HepG2 (cell line): ENCODE results near the gene LYRM2. TPM values are rescaled to one million over a fixed set of nuclear protein-coding genes. Genes with fewer than 3 reads are reported as not detected.

Experiments
- ATAC-seq: fragments of 200-7000 bp; cut with Tn5 transposase; 3 replicates; pipeline ENCODE4 v1.9.1; 2020; ENCODE audit warnings: mild to moderate bottlenecking, moderate library complexity
- BruUV-seq: library from RNA; stranded (reverse); fragments of 400-500 nt; replicated peaks from 2 replicates; lab custom pipeline; 2021; lab: Mats Ljungman, UMichigan
- CTCF ChIA-PET: fragments of 300-600 bp; formaldehyde crosslinking; extraction: SDS; loops from one replicate; lab custom pipeline; 2021; ENCODE audit warnings: low total read pairs, inconsistent platforms, low intra/inter-chr PET ratio; lab: Yijun Ruan, JAX
- POLR2A ChIA-PET: fragments of 350-600 bp; sonication (Branson Sonifier 250); formaldehyde crosslinking; loops from one replicate; lab custom pipeline; 2020; ENCODE audit warnings: antibody characterized with exemption, inconsistent platforms; lab: Yijun Ruan, JAX
- DNase-seq: peaks from one replicate; pipeline ENCODE4 v3.0.0-alpha.2; 2015; ENCODE audit warnings: low spot score
- FAIRE-seq: peaks from 3 replicates; lab custom pipeline; 2011; peaks lifted over from hg19 to GRCh38; lab: Jason Lieb, UNC
- H2AFZ ChIP-seq: one replicate; pipeline ENCODE4 v1.6.1; 2011; ENCODE audit warnings: low read length, inconsistent platforms
- H3K27ac ChIP-seq: fragments of 300-600 bp; 3 replicates; pipeline ENCODE4 v1.8.0; 2011; ENCODE audit warnings: mixed run types, mild to moderate bottlenecking, mixed read lengths, low read length, inconsistent platforms; ENCODE audit not compliant: insufficient read depth; ENCODE audit errors: extremely low read length
- H3K27me3 ChIP-seq, 2 experiments: fragments of 200-600 bp in 1 of 2; 2 replicates in 1 of 2; 3 replicates in 1 of 2; pipeline versions ENCODE4 v1.6.0 to v1.8.0; 2011; ENCODE audit warnings: low read length in 2 of 2, mild to moderate bottlenecking in 2 of 2, moderate library complexity in 2 of 2, inconsistent platforms in 1 of 2; ENCODE audit not compliant: insufficient read depth in 2 of 2, control insufficient read depth in 1 of 2
- H3K36me3 ChIP-seq, 2 experiments: fragments of 200-600 bp in 1 of 2; replicated peaks in 1 of 2; 2 replicates in 1 of 2; 3 replicates in 1 of 2; pipeline versions ENCODE4 v1.5.1 to v1.8.0; 2011; ENCODE audit warnings: low read length in 2 of 2, inconsistent platforms in 1 of 2; ENCODE audit not compliant: insufficient read depth in 2 of 2, control insufficient read depth in 1 of 2
- H3K4me1 ChIP-seq: 2 replicates; pipeline ENCODE4 v1.5.1; 2012; ENCODE audit warnings: low read length, inconsistent platforms; ENCODE audit not compliant: insufficient read depth
- H3K4me2 ChIP-seq: 2 replicates; pipeline ENCODE4 v1.6.0; 2011; ENCODE audit warnings: low read depth, low read length, inconsistent platforms
- H3K4me3 ChIP-seq, 3 experiments: fragments of 200-600 bp in 1 of 3; sonication (generic), shearing (Covaris generic) in 1 of 3; replicated peaks in 1 of 3; 2 replicates each; pipeline ENCODE4 v1.5.1; 2011 to 2016; ENCODE audit warnings: low read length in 3 of 3, inconsistent platforms in 2 of 3, low read depth in 2 of 3, mild to moderate bottlenecking in 2 of 3, control low read depth in 1 of 3, mixed read lengths in 1 of 3; ENCODE audit not compliant: insufficient read depth in 1 of 3
- H3K79me2 ChIP-seq: one replicate; pipeline ENCODE4 v1.6.1; 2011; ENCODE audit warnings: low read length, inconsistent platforms; ENCODE audit not compliant: insufficient read depth
- H3K9ac ChIP-seq: 2 replicates; pipeline ENCODE4 v1.6.0; 2011; ENCODE audit warnings: mild to moderate bottlenecking, low read depth, low read length, inconsistent platforms; ENCODE audit not compliant: insufficient read depth
- H3K9me3 ChIP-seq: 2 replicates; pipeline ENCODE4 v1.5.1; 2012; ENCODE audit warnings: mild to moderate bottlenecking, low read length
- H4K20me1 ChIP-seq: 2 replicates; pipeline ENCODE4 v1.6.0; 2011; ENCODE audit warnings: inconsistent platforms, mild to moderate bottlenecking, low read length, moderate library complexity; ENCODE audit not compliant: insufficient read depth
- ARNT ChIP-seq: fragments of 450-650 bp; IDR thresholded peaks from 2 replicates; pipeline ENCODE4 v1.6.1; 2017
- HOXA3 ChIP-seq: sonication (generic); formaldehyde crosslinking; IDR thresholded peaks from 2 replicates; pipeline ENCODE4 v1.5.0; 2020; ENCODE audit warnings: missing genetic modification reagents
- HOXD1 ChIP-seq: sonication (generic); formaldehyde crosslinking; IDR thresholded peaks from 2 replicates; pipeline ENCODE4 v1.5.0; 2020; ENCODE audit warnings: missing genetic modification reagents
- JUNB ChIP-seq: sonication (generic); formaldehyde crosslinking; IDR thresholded peaks from 2 replicates; pipeline ENCODE4 v1.8.0; 2022; ENCODE audit warnings: missing genetic modification reagents, mild to moderate bottlenecking, borderline replicate concordance
- KDM1A ChIP-seq: IDR thresholded peaks from 2 replicates; pipeline ENCODE4 v1.6.1; 2016; ENCODE audit warnings: missing compliant biosample characterization
- LCORL ChIP-seq, 2 experiments: fragments of 450-650 bp in 1 of 2; sonication (generic) in 1 of 2; formaldehyde crosslinking in 1 of 2; IDR thresholded peaks; 2 replicates each; pipeline versions ENCODE4 v1.5.0 to v1.6.1; 2017 to 2020; ENCODE audit warnings: antibody characterized with exemption in 1 of 2, missing genetic modification reagents in 1 of 2
- NR2C2 ChIP-seq: sonication (generic); formaldehyde crosslinking; IDR thresholded peaks from 2 replicates; pipeline ENCODE4 v1.4.0; 2020; ENCODE audit warnings: missing genetic modification reagents, mild to moderate bottlenecking, moderate library complexity, borderline replicate concordance
- NRL ChIP-seq: sonication (generic); formaldehyde crosslinking; IDR thresholded peaks from 2 replicates; pipeline ENCODE4 v1.5.0; 2020; ENCODE audit warnings: missing genetic modification reagents, mild to moderate bottlenecking, moderate library complexity, borderline replicate concordance
- PRMT3 ChIP-seq: sonication (generic); formaldehyde crosslinking; IDR thresholded peaks from 2 replicates; pipeline ENCODE4 v1.8.1; 2022; ENCODE audit warnings: low read depth, mild to moderate bottlenecking, moderate library complexity, missing genetic modification reagents, borderline replicate concordance
- WIZ ChIP-seq: sonication (generic); formaldehyde crosslinking; IDR thresholded peaks from 2 replicates; pipeline ENCODE4 v1.5.1; 2020; ENCODE audit warnings: mild to moderate bottlenecking, missing genetic modification reagents
- ZFP36 ChIP-seq: fragments of 150-350 bp; IDR thresholded peaks from 2 replicates; pipeline ENCODE4 v1.6.1; 2018; ENCODE audit warnings: borderline replicate concordance, low read length, low read depth; ENCODE audit not compliant: partially characterized antibody
- ZNF354B ChIP-seq: sonication (generic); formaldehyde crosslinking; IDR thresholded peaks from 2 replicates; pipeline ENCODE4 v1.8.0; 2022; ENCODE audit warnings: mild to moderate bottlenecking, missing genetic modification reagents
- ZZZ3 ChIP-seq: sonication (generic); formaldehyde crosslinking; IDR thresholded peaks from 2 replicates; pipeline ENCODE4 v1.4.0; 2020; ENCODE audit warnings: missing genetic modification reagents, mild to moderate bottlenecking, borderline replicate concordance
- WGBS: methylation state at CpG from one replicate; pipeline ENCODE4 v1.1.6; 2017; ENCODE audit warnings: low lambda C conversion rate; 5-methylcytosine and 5-hydroxymethylcytosine counted together
- in situ Hi-C: cut with HindIII; loops from 2 replicates; pipeline ENCODE4 v1.10.0; 2017; ENCODE audit warnings: low pct_unique_long_range_greater_than_20kb; ENCODE audit not compliant: extremely low pct_ligation_motif_present
- intact Hi-C: fragments of 100-400 bp; cut with micrococcal nuclease; formaldehyde crosslinking; loops from one replicate; pipeline ENCODE4 v1.10.0; 2022; ENCODE audit not compliant: unreplicated experiment
- polyA plus RNA-seq, 8 experiments: library from polyadenylated mRNA; depleted of rRNA in 3 of 8; stranded (reverse) in 7 of 8; unstranded in 1 of 8; fragments of >200 nt; fragmentation: Illumina TruSeq in 4 of 8; extraction: Trizol in 4 of 8; gene quantifications; 2 replicates each; pipeline versions ENCODE4 v1.2.1 to v1.2.3, GENCODE V29; 2011 to 2016; ENCODE audit warnings: low read depth in 4 of 8, missing spikeins in 1 of 8, mixed read lengths in 1 of 8; ENCODE audit not compliant: insufficient read depth in 1 of 8
- total RNA-seq, 5 experiments: library from RNA; depleted of rRNA; stranded (reverse); fragments of >200 nt; fragmentation: Illumina TruSeq; extraction: Trizol; gene quantifications; 2 replicates each; pipeline ENCODE4 v1.2.3, GENCODE V29; 2016; ENCODE audit warnings: low read depth in 1 of 5

LYRM2 gene
- total and polyA plus RNA-seq, 2 of the 13 experiments (the other 11 are each of a cell fraction or from before 2014, with no cell fraction given): 17.8 to 32.6 TPM

DNA sequence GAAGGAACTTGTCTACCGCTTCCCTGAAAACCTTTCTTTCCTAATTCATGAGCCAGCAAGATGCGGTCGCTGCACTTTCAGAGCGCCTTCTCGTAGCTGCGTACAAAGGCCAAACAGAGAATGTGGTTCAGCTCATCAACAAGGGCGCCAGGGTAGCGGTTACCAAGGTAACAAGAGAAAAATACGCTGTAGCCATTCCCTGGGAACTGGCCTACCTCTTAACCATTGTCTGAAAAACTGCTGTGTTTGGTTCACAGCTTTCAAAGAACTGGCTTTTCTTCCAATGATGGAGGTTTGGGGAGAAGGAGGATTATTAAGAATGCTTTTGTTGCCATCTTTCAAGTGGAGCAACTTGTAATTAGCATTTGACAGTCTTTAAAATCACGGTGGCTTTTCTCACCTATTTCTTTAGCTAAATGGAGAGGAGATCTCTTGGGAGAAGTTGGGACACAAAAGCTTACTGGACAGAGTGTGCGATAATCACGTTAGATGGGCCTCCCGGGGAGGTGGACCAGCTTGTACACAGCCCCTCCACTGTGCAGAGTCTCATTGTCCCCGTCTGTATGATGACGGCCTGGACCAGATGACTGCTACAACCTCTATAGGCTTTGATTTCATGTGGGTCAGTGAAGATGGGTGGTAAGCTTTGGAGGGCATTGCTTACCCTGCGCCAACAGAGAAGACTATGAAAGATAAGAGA, 71.5 kb downstream of the LYRM2 start:
- WGBS: 67% methylated on average over 16 of the region's 16 CpGs
- H3K27ac ChIP-seq: no peak overlapping the region
- peak overlapping the region; percentile 40; the same call in 1 of the 2 replicates for H3K4me2 ChIP-seq
- in situ Hi-C loops: no loop called here
- CTCF ChIA-PET: no interaction called here
- H3K9ac ChIP-seq: no peak overlapping the region
- BruUV-seq: no TSS peak
- intact Hi-C loops: no loop called here
- H3K9me3 ChIP-seq: no peaks in the 10 kb centered on the region
- no peaks in the 10 kb centered on the region for H3K79me2 ChIP-seq
- DNase-seq: peak; percentile 12
- H2AFZ ChIP-seq: no peak overlapping the region
- no peak overlapping the region for H3K4me3 ChIP-seq
- H4K20me1 ChIP-seq: 0 out of 2 replicates have a peak, but pooled peaks cover 2% of the 10 kb centered on the region
- POLR2A ChIA-PET: no interaction called here
- ATAC-seq: peak; percentile 50
- peaks cover 0 to 30% of the 10 kb centered on the region in 2 experiments; a peak in 3 of 5 replicates for H3K27me3 ChIP-seq
- FAIRE-seq: no peak
- no peak for TF ChIP-seq ZZZ3 (CRISPR knock-in tag)
- 0 out of 2 replicates have a peak, but pooled peaks have one; percentile 5 for TF ChIP-seq NR2C2 (CRISPR knock-in tag)
- no peak for TF ChIP-seq HOXA3
- H3K36me3 ChIP-seq: no peaks in the 10 kb centered on the region
- H3K4me1 ChIP-seq: peaks cover 42% of the 10 kb centered on the region

DNA sequence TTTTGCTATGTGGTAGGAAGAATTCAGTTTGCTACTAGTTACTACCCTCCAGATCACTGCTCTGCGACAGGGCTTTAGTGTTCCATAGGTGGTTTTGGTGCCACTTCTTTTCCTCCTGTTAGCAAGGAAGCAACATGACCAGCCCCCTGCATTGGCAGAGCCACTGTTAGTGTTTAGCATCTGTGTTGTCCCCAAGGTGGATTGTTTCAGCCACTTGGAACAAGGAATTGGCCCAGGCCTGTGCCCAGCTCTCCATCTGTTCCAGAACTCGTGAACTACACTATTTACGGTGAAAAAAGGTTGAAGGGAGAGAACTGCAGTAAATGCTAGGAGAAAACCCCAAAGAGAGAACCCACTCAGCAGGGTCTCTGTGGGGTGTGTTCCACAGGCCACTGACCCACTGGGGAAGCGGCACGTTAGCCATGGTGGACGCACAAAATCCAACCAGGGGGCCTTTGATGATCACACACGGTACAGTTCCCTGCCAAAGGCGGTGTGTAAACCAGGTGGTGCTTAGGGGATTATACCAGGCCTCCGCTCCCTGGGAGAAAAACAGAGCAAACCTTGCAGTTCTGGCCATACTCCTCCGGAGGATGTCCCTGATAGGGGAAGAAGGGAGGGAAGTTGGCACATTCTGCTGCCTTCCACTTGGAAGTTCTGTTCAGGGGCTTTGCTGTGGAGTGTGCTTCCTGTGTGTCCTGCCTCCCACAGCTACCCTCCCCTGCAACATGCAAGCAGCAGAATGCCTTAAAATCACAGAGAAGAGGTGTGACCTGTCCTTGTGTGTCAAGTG, 72.3 kb downstream of the LYRM2 start:
- Histone ChIP-seq H3K27me3 (peaks cover 0 to 39% of the 10 kb centered on the region in 2 experiments; a peak in 3 of 5 replicates), H4K20me1 (0 out of 2 replicates have a peak, but pooled peaks cover 2% of the 10 kb centered on the region), H3K9ac (no peak overlapping the region), H2AFZ (no peak overlapping the region), H3K4me2 (no peak overlapping the region), H3K27ac (no peak overlapping the region), H3K4me3 (no peak overlapping the region), H3K36me3 (no peaks in the 10 kb centered on the region), H3K4me1 (peaks cover 42% of the 10 kb centered on the region), H3K9me3 (no peaks in the 10 kb centered on the region), H3K79me2 (no peaks in the 10 kb centered on the region)
- intact Hi-C loops: no loop called here
- no TSS peak for BruUV-seq
- ChIA-PET POLR2A (no interaction called here), CTCF (no interaction called here)
- FAIRE-seq: no peak
- no peak for DNase-seq
- 71% methylated on average over 7 of the region's 10 CpGs for WGBS
- in situ Hi-C loops: no loop called here
- no peak for ATAC-seq
- TF ChIP-seq HOXD1: no peak
- no peak for TF ChIP-seq JUNB
- TF ChIP-seq ARNT: no peak
- no peak for TF ChIP-seq WIZ
- no peak for TF ChIP-seq NRL (CRISPR knock-in tag)
- TF ChIP-seq ZNF354B (CRISPR knock-in tag): no peak
- no peak for TF ChIP-seq PRMT3 (CRISPR knock-in tag)
- no peak for TF ChIP-seq KDM1A (CRISPR knock-in tag)
- no peak for TF ChIP-seq LCORL (IDR thresholded peaks at IDR 0.05)
- TF ChIP-seq LCORL (CRISPR knock-in tag; IDR thresholded peaks at IDR 0.05): no peak
- no peak for TF ChIP-seq ZFP36
